ENCODE data around the gene SPATA45.
"Not testable (repeated sequence)": the region's sequence is repeated elsewhere in the genome, so short reads cannot be mapped to it uniquely, and the experiment has no call there.

Gene SPATA45

DNA sequence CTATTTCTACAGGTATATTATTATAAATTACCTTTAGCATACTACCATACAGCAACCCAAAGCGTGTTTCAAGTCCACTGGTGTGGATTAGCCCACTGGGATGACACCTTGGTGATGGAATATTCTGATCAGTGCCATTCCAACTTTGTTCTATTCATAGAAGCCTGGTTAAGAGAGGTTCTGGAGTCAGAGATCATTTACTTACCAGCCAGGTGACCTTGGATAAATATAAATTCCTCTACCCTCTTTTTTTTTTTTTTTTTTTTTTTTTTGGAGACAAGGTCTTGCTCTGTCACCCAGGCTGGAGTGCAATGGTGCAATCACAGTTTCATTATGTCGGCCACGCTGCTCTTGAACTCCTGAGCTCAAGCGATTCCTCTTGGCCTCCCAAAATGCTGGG, at the start of gene SPATA45:
Gene SPATA45 (minus strand): TSS at position 101 of the 400 bp plus-strand sequence. CDS start 11,500 bp downstream, outside the sequence.
- no peak for DNase-seq

DNA sequence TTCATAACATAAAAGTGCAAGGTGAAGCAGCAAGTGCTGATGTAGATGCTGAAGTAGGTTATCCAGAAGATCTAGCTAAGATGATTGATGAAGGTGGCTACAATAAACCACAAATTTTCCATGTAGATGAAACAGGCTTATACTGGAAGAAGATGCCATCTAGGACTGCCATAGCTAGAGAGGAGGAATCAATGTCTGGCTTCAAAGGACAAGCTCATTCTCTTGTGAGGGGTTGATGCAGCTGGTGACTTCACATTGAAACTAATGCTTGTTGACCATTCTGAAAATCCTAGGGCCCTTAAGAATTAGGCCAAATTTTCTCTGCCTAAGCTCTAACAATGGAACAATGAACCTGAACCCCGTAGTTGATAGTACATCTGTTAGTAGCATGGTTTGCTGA, 44.7 kb upstream of the SPATA45 start:
- DNase-seq = no peak

DNA sequence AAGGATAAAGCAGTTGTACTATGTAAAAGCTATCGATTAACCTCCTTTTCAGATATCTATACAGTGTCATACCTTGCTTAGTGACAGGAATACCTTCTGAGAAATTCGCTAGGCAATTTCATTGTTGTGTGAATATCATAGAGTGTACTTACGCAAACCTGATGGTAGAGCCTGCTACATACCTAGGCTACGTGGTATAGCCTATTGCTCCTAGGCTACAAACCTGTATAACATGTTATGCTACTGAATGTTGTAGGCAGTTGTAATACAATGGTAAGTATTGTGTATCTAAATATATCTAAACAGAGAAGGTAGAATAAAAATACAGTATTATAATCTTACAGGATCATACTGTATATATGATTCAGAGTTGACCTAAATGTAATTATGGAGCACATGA, 37.1 kb upstream of the SPATA45 start:
- DNase-seq = no peak

DNA sequence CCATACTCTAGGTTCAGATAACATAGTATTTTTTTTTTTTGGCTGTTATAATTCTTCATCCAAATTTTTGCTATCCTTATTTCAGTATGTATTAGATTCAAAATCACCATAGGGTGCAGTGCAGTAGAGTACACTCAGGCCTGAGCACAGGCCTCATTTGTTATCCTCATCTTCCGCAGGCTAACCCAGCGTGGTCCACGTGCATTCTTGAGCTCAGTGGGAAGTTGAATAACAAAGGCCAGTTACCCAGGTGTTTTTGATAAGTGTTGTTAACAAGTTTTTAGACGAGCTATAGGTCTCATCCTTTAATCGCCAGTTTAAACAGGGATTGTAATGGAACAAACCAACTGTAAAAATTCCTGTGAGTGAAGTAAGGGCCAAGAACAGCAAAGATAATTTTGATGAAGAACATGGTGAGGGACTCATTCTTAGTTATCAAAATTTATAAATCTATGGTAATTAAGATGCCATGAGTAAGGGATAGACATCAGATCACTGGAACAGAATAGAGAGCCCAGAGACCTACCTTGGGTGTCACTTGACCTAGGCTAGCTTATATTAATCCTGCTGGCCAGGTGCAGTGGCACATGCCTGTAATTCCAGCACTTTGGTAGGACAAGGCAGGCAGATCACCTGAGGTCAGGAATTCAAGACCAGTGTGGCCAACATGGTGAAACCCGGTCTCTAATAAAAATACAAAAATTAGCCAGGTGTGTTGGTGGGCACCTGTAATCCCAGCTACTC, 32.7 kb upstream of the SPATA45 start:
- no peak for DNase-seq

DNA sequence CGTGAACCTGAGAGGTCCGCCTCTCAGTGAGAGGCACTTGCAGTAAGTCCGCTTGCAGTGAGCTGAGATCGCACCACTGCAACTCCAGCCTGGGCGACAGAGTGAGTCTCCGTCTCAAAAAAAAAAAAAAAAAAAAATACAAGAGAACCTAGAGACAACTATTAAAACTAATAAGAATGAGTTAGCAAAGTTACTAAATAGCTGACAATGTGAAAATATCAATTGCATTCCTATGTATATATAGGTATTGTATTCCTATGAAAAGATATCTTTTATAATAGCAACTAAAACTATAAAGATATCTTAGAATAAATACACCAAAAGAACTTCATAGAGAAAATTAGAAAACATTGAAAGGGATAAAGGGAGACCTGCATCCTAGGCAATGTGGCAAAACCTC, 31.0 kb upstream of the SPATA45 start:
- no peak for DNase-seq

DNA sequence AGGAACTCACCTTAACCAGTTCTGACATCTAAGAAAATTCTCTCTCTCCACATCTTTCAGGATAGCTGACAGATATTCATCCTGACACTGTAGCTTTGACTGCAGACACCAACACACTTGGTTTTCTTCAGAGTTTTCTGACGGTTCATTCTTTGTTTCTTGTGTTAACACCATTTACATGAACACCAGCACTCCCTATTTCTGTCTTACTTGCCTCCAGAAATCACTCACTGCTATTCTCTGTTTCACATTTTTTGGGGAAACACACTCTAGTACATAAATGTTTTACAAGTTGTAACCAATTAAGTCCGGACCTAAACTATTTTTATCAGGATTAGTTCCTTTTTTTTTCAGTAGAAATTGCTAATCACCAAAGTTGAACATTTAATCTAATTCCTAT, 26.1 kb upstream of the SPATA45 start:
- no peak for DNase-seq

DNA sequence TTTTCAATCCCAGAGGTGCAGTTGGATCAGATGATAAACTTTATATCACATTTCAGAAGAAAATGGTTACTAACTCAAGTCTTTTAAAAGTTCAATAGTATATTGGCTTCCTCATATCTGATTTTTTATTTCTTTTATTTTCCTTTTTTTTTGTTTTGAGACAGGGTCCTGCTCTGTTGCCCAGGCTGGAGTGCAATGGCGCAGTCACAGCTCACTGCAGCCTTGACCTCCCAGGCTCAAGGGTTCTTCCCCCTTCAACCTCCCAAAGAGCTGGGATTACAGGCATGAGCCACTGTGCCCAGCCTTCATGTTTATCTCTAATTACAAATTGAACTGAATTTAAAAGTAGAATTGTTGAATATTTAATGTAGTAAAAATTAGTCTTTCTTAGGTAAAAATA, 24.5 kb upstream of the SPATA45 start:
- DNase-seq = no peak

DNA sequence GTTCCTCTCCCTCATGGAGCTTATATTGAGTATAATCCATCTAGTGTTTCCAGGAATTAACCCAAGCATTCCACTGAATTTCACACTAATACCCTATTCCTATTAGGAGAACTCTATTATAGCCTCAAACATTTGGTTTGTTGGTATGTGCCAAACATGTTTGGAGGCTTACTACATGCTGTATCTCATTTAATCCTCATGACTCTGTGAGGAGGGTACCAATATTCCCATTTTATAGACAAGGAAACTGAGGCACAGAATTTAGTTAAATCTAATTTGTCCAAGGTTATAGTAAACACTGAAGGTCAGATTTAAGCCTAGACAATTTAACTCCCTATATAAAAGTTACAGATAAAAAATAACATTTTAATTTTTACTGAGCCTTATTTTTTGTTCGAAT, 19.7 kb upstream of the SPATA45 start:
- DNase-seq = no peak

DNA sequence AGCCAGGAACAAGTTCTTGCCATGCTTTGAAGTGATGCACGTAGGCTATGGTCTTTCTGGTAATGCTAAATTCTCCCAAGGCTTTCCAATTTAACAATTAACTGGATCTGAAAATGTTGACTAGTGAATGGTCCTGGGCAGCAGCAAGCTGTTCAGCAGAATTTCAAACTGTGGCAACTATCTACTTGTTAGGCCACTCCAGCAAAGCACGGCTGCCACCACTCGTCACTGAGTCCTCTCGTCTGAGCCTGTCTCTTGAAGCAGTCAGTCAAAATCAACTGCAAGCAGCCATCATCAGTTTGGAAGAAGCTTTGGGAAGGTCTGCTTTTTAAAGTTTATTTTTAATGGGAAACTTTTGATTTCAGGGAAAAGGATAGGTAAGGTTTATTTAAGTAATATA, 16.8 kb upstream of the SPATA45 start:
- DNase-seq = no peak

DNA sequence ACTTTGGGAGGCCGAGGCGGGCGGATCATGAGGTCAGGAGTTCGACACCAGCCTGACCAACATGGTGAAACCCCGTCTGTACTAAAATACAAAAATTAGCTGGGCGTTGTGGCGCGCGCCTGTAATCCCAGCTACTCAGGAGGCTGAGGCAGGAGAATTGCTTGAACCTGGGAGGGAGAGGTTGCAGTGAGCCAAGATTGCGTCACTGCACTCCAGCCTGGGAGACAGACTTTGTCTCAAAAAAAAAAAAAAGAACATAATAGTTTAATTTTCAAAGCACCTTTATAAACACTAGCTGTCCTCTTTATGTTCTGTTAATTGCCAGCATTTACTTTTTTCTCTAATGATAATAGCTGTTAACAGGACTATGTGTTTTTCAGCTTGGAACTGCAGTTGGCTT, 15.9 kb upstream of the SPATA45 start:
- DNase-seq = not testable (repeated sequence)

DNA sequence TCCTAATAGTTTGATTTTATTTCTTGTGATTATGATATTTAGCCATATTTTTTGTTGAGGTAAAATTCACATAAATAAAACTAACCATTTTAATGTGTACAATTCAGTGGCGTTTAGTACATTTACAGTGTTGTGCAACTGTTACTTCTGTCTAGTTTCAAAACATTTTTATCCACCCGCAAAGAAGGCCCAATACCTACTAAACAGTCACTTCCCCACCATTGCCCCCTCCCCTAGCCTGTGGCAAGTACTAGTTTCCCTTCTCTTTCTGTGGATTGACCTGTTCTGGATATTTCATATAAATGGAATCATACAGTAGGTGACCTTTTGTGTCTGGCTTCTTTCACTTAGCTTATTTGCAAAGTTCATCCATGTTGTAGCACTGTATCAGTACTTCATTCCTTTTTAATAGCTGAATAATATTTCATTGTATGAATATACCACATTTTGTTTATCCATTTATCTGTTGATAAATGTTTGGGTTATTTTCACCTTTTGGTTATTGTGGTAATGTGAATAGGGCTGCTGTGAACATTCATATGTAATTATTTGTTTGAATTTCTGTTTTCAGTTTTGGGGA, 14.8 kb upstream of the SPATA45 start:
- DNase-seq = no peak

DNA sequence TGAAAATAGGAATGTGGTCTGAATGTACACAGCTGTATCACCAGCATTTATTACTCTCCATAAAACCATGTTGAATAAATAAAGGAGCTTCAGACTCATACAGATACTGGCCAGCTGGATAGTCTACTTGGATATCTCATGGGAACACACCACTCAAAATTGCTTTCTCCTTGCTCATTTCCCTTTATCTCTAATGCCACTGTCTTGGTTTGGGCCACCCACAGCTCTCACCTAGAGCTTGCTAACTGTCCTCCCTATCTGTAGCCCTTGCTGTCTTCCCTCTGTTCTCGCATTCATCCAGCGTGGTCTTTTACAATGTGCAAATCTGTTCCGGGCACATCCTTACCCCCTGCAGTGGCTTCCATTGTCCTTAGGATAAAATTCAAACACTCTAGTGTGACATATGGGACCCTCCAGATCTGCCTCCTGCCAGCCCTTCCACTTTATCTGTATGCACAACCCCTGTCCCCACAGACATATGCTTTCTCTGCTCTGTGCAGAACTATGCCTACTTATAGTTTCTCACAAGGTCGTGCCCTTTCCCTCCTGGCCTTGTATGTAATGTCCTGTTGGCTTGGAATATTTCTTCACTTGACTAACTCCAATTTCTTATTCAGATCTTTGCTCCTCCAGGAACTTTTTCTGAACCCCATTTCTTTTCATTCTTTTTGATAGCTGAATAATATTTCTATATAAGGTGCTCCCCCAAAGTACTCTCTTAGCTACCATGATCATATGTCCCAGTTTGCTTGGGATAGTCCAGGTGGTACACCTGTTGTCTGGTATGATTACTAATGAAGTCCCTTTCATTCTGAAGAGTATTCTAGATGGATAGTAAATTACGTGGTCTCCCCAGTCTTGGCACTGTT, 13.5 kb upstream of the SPATA45 start:
- no peak for DNase-seq

DNA sequence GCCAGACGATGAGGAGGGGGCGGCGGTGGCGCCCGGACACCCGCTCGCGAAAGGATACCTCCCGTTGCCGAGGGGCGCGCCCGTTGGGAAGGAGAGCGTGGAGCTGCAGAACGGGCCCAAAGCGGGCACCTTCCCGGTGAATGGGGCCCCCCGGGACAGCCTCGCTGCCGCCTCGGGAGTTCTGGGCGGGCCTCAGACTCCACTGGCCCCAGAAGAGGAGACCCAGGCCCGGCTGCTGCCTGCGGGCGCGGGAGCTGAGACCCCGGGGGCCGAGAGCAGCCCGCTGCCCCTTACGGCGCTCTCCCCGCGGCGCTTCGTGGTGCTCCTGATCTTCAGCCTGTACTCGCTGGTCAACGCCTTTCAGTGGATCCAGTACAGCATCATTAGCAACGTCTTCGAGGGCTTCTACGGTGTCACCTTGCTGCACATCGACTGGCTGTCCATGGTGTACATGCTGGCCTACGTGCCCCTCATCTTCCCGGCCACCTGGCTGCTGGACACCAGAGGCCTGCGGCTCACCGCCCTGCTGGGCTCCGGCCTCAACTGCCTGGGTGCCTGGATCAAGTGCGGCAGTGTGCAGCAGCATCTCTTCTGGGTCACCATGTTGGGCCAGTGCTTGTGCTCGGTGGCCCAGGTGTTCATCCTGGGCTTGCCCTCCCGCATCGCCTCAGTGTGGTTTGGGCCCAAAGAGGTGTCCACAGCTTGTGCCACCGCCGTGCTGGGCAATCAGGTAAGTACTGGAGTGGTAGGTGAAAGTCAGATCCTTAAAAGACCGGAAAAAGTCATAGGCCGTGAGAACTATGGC, 11.2 kb upstream of the SPATA45 start:
- peak; percentile 72 for DNase-seq

DNA sequence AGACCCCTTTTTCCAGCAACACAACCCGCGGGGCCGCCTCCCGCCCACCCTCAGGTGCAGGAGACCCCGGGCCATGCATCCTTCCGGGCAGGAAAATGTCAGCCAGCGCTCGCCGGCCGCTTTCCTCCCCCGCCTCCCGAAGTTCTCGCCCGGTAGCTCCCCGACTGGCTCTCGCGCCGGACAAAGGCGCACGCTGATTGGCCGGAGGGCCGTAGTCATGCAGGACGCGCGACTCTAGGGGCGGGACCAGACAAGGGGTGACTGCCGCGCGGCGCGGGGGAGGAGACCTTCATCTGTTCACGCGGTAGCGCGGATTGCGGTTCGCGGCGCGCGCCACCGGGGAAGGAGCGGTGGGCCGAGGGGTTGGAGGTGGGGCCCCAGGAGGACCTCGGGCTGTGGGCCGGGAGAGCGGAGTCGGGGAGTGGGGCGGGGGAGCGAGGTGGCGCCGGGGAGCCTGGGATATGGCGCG, 10.6 kb upstream of the SPATA45 start, which contains the start of gene FLVCR1:
Gene FLVCR1 (plus strand): TSS at position 284 of the 469 bp plus-strand sequence. CDS start 178 bp downstream, at position 462.
- DNase-seq = peak; percentile 96

DNA sequence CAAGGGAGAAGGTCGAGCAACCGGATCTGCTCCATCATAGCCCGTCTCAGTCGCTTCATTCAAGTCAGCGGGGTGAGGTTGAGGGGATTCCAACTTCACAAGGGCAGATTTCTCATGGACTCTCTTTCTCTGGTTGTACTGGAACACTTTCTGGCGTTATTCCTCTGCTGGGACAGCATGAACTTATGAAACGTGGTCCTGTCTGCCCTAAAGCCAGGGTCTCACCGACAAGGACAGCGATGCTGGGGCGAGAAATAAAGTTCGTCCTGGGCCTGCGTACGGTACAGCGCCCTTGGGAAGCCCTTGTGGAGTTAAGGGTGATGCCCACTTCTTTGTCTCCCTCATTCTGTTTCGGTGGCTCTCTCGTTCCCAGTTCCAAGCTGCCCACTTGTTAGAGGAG, 9.3 kb upstream of the SPATA45 start:
- DNase-seq = no peak

DNA sequence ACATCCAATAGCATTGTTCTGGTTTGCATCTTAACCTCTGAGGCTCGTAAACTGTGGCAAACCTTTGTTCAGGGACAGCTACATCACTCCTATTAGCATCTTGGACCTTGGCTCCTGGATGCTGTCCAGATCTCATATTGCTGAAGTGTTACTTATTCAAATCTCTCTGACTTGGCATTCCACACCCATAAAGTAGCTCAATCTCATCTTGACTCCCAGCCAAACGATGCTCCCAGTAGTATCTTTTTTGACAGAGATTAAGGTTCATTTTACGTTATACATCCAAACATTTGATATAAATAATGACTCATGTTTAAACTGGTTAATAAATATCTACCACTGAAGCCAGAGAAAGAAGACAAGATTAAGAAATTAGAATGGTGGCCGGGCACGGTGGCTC, 6.2 kb upstream of the SPATA45 start:
- DNase-seq = no peak

DNA sequence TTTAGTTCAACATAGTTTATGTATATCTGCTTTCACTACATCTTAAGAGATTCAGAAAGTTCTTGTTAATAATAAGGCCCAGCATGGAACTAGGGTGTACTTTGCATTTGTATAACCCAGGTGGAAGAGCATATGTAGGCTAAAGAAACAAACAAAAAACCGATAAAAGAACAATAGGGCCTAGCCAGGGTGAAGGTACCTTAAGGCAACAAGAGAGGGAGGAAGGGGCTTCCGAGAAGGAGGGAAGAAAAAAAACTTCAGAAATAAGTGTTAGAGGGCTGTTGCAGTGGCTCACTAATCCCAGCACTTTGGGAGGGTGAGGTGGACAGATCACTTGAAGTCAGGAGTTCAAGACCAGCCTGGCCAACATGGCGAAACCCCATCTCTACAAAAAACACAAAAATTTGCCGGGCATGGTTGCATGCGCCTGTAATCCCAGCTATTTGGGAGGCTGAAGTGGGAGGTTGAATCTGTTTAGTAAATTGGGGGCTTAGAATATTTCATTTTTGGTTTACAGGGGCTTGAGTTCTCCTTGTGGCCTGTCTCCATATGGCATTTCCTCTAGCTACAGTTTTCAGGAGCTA, 4.7 kb upstream of the SPATA45 start:
- no peak for DNase-seq

DNA sequence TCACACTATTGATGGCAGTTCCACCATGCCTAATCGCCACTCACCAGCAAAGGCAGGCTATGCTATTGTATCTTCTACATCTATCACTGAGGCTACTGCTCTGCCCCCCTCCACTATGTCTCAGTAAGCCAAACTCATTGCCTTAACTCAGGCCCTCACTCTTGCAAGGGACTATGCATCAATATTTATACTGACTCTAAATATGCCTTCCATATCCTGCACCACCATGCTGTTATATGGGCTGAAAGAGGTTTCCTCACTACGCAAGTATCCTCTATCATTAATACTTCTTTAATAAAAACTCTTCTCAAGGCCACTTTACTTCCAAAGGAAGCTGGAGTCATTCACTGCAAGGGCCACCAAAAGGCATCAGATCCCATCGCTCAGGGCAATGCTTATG, 2.9 kb downstream of the SPATA45 start:
- DNase-seq = not testable (repeated sequence)

DNA sequence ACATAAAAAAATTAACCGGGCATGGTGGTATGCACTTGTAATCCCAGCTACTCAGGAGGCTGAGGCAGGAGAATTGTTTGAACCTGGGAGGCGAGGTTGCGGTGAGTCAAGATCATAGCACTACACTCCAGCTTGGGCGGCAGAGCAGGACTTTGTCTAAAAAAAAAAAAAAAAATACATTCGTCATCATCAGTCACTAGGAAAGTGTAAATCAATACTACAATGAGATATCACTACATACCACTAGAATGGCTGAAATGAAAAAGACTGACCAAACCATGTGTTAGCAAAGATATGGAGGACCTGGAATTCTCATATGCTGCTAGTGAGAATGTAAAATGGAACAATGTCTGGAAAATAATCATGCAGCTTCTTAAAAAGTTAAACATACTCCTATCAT, 9.3 kb downstream of the SPATA45 start:
- DNase-seq = no peak

DNA sequence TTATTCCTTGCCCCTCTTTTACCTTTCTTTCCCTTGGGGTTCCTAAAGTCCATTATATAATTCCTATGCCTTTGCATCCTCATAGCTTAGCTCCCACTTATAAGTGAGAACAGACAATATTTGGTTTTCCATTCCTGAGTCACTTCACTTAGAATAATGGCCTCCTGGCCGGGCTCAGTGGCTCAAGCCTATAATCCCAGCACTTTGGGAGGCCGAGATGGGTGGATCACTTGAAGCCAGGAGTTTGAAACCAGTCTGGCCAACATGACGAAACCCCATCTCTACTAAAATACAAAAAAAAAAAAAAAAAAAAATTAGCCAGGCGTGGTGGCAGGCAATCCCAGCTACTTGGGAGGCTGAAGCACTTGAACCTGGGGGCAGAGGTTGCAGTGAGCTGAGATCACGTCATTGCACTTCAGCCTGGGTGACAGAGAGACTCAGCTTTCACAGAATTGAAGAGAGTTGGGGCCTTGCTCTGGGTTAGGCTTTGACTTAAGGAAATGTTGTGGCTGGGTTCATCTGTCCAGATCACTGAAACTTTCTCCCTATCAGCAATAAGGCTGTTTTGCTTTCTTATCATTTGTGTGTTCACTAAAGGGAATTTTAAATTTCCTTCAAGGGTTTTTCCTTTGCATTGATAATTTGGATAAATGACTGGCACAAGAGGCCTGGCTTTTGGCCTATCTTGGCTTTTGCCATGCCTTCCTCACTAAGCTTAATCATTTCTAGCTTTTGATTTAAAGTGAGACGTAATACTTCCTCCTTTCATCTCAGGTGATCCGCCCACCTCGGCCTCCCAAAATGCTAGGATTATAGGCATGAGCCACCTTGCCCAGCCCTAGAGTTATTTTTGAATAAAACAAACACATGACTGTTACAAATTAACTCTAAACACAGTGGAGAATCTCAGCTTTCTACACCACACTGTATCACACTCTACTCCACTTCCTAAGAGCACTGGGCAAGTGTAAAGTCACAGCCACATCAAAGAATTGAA, 13.9 kb downstream of the SPATA45 start:
- not testable (repeated sequence) for DNase-seq

DNA sequence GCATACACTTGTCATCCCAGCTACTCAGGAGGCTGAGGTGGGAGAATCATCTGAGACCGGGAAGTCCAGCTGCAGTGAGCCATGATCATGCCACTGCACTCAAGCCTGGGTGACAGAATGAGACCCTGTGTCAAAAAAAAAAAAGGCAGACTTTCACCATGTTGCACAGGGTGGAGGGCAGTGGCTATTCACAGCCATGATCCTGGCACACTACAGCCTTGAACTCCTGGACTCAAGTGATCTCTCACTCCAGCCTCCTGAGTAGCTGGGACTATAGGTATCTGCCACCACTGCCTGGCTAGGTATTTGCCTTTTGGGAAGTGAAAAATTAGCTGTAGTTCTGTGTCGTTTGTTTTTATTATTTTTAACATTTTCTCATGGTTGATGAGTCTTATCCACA, 19.1 kb downstream of the SPATA45 start:
- no peak for DNase-seq

Measured in COR-L47 (cell line).